Measurements from ENCODE around the gene AADACL3. TPM values are rescaled to one million over a fixed set of nuclear protein-coding genes. Genes with fewer than 3 reads are reported as not detected.
"Not testable (repeated sequence)": the region's sequence is repeated elsewhere in the genome, so short reads cannot be mapped to it uniquely, and the experiment has no call there.

Gene AADACL3
- total and polyA plus RNA-seq, 4 experiments from 2014 or later, result not detected

GRCh38 chr1:12708396-12709090, 7.4 kb upstream of the AADACL3 start:
- DNase-seq, result no peak
- H3K9me3 ChIP-seq (ENCODE audit: control insufficient read depth in 1 of 2, low read length in 2 of 2), result peaks cover 0 to 1% of the 10 kb centered on the region in 2 donors
- no peaks in the 10 kb centered on the region for H3K27me3 ChIP-seq (ENCODE audit: insufficient read depth, low read length)
- no peak overlapping the region for H3K4me3 Mint-ChIP-seq
- no peaks in the 10 kb centered on the region for H3K36me3 ChIP-seq (ENCODE audit: insufficient read depth, low read length)
- ChIA-PET CTCF (ENCODE audit: partially characterized antibody) (no interaction called here), POLR2A (ENCODE audit: partially characterized antibody) (no interaction called here)
- H3K4me1 Mint-ChIP-seq, result no peaks in the 10 kb centered on the region
- no peak overlapping the region for H3K27ac Mint-ChIP-seq
- no peak overlapping the region for H3K4me3 ChIP-seq (ENCODE audit: low read length in 2 of 2)
- H3K36me3 Mint-ChIP-seq, result peaks cover 0 to 3% of the 10 kb centered on the region in 2 donors
- no peak overlapping the region for H3K27ac ChIP-seq (ENCODE audit: low read depth, low read length)
- H3K9me3 Mint-ChIP-seq, result peaks cover 2 to 23% (median 15%) of the 10 kb centered on the region in 8 donors
- intact Hi-C loops (cut with micrococcal nuclease), result no loop called here
- H3K27me3 Mint-ChIP-seq, result peaks cover 8 to 23% of the 10 kb centered on the region in 2 donors
- no peaks in the 10 kb centered on the region for H3K4me1 ChIP-seq (ENCODE audit: insufficient read depth, low read length)

GRCh38 chr1:12709091-12709491, 6.8 kb upstream of the AADACL3 start:
- intact Hi-C loops (cut with micrococcal nuclease), result no loop called here
- peaks cover 0 to 3% of the 10 kb centered on the region in 2 donors for H3K36me3 Mint-ChIP-seq
- peaks cover 8 to 26% of the 10 kb centered on the region in 2 donors for H3K27me3 Mint-ChIP-seq
- no peaks in the 10 kb centered on the region for H3K27me3 ChIP-seq (ENCODE audit: insufficient read depth, low read length)
- no peak overlapping the region for H3K27ac Mint-ChIP-seq
- H3K4me3 ChIP-seq (ENCODE audit: low read length in 2 of 2), result no peak overlapping the region
- H3K4me1 ChIP-seq (ENCODE audit: insufficient read depth, low read length), result no peaks in the 10 kb centered on the region
- no peaks in the 10 kb centered on the region for H3K4me1 Mint-ChIP-seq
- H3K4me3 Mint-ChIP-seq, result no peak overlapping the region
- no peak overlapping the region for H3K27ac ChIP-seq (ENCODE audit: low read depth, low read length)
- ChIA-PET POLR2A (ENCODE audit: partially characterized antibody) (no interaction called here), CTCF (ENCODE audit: partially characterized antibody) (no interaction called here)
- DNase-seq, result no peak
- no peaks in the 10 kb centered on the region for H3K36me3 ChIP-seq (ENCODE audit: insufficient read depth, low read length)
- no peaks in the 10 kb centered on the region for H3K9me3 ChIP-seq (ENCODE audit: control insufficient read depth in 1 of 2, low read length in 2 of 2)
- H3K9me3 Mint-ChIP-seq, result peaks cover under 1 to 17% (median 9%) of the 10 kb centered on the region in 8 donors

GRCh38 chr1:12709696-12710095, 6.2 kb upstream of the AADACL3 start:
- H3K27ac ChIP-seq (ENCODE audit: low read depth, low read length), result no peak overlapping the region
- ChIA-PET CTCF (ENCODE audit: partially characterized antibody) (no interaction called here), POLR2A (ENCODE audit: partially characterized antibody) (no interaction called here)
- DNase-seq, result no peak
- no peaks in the 10 kb centered on the region for H3K4me1 ChIP-seq (ENCODE audit: insufficient read depth, low read length)
- H3K27me3 Mint-ChIP-seq, result peaks cover 7 to 26% of the 10 kb centered on the region in 2 donors
- no peaks in the 10 kb centered on the region for H3K4me1 Mint-ChIP-seq
- H3K9me3 Mint-ChIP-seq, result peaks cover 0 to 11% (median 5%) of the 10 kb centered on the region in 8 donors
- no peaks in the 10 kb centered on the region for H3K27me3 ChIP-seq (ENCODE audit: insufficient read depth, low read length)
- H3K36me3 ChIP-seq (ENCODE audit: insufficient read depth, low read length), result no peaks in the 10 kb centered on the region
- no peak overlapping the region for H3K27ac Mint-ChIP-seq
- no peak overlapping the region for H3K4me3 Mint-ChIP-seq
- intact Hi-C loops (cut with micrococcal nuclease), result no loop called here
- peaks cover 0 to 2% of the 10 kb centered on the region in 2 donors for H3K36me3 Mint-ChIP-seq
- no peak overlapping the region for H3K4me3 ChIP-seq (ENCODE audit: low read length in 2 of 2)
- no peaks in the 10 kb centered on the region for H3K9me3 ChIP-seq (ENCODE audit: control insufficient read depth in 1 of 2, low read length in 2 of 2)

GRCh38 chr1:12711536-12711935, 4.4 kb upstream of the AADACL3 start:
- H3K4me1 ChIP-seq (ENCODE audit: insufficient read depth, low read length), result no peaks in the 10 kb centered on the region
- ChIA-PET POLR2A (ENCODE audit: partially characterized antibody) (no interaction called here), CTCF (ENCODE audit: partially characterized antibody) (no interaction called here)
- no peaks in the 10 kb centered on the region for H3K9me3 ChIP-seq (ENCODE audit: control insufficient read depth in 1 of 2, low read length in 2 of 2)
- Mint-ChIP-seq H3K9me3 (no peaks in the 10 kb centered on the region), H3K27me3 (peaks cover 10 to 20% of the 10 kb centered on the region in 2 donors), H3K36me3 (no peaks in the 10 kb centered on the region), H3K27ac (no peak overlapping the region), H3K4me3 (no peak overlapping the region), H3K4me1 (no peaks in the 10 kb centered on the region)
- no peak overlapping the region for H3K4me3 ChIP-seq (ENCODE audit: low read length in 2 of 2)
- H3K36me3 ChIP-seq (ENCODE audit: insufficient read depth, low read length), result no peaks in the 10 kb centered on the region
- no peaks in the 10 kb centered on the region for H3K27me3 ChIP-seq (ENCODE audit: insufficient read depth, low read length)
- intact Hi-C loops (cut with micrococcal nuclease), result no loop called here
- H3K27ac ChIP-seq (ENCODE audit: low read depth, low read length), result no peak overlapping the region
- DNase-seq, result no peak

- Histone ChIP-seq H3K27me3 (ENCODE audit: insufficient read depth, low read length) (no peaks in the 10 kb centered on the region), H3K9me3 (ENCODE audit: control insufficient read depth in 1 of 2, low read length in 2 of 2) (no peaks in the 10 kb centered on the region), H3K4me1 (ENCODE audit: insufficient read depth, low read length) (no peaks in the 10 kb centered on the region), H3K36me3 (ENCODE audit: insufficient read depth, low read length) (no peaks in the 10 kb centered on the region), H3K4me3 (ENCODE audit: low read length in 2 of 2) (no peak overlapping the region), H3K27ac (ENCODE audit: low read depth, low read length) (no peak overlapping the region)
- intact Hi-C loops (cut with micrococcal nuclease), result no loop called here
- Mint-ChIP-seq H3K4me3 (no peak overlapping the region), H3K4me1 (no peaks in the 10 kb centered on the region), H3K9me3 (no peaks in the 10 kb centered on the region), H3K36me3 (no peaks in the 10 kb centered on the region), H3K27me3 (peaks cover 10 to 23% of the 10 kb centered on the region in 2 donors), H3K27ac (no peak overlapping the region)
- DNase-seq, result no peak
- CTCF ChIA-PET (ENCODE audit: partially characterized antibody), result no interaction called here
- POLR2A ChIA-PET (ENCODE audit: partially characterized antibody), result no interaction called here
Observed at GRCh38 chr1:12712076-12712475, 3.8 kb upstream of the AADACL3 start.

- H3K27ac Mint-ChIP-seq, result no peak overlapping the region
- ChIA-PET CTCF (ENCODE audit: partially characterized antibody) (no interaction called here), POLR2A (ENCODE audit: partially characterized antibody) (no interaction called here)
- H3K9me3 ChIP-seq (ENCODE audit: control insufficient read depth in 1 of 2, low read length in 2 of 2), result no peaks in the 10 kb centered on the region
- H3K27ac ChIP-seq (ENCODE audit: low read depth, low read length), result no peak overlapping the region
- H3K27me3 Mint-ChIP-seq, result peaks cover 17 to 29% of the 10 kb centered on the region in 2 donors
- H3K36me3 ChIP-seq (ENCODE audit: insufficient read depth, low read length), result no peaks in the 10 kb centered on the region
- no peaks in the 10 kb centered on the region for H3K9me3 Mint-ChIP-seq
- no peaks in the 10 kb centered on the region for H3K4me1 Mint-ChIP-seq
- H3K4me1 ChIP-seq (ENCODE audit: insufficient read depth, low read length), result no peaks in the 10 kb centered on the region
- no peak overlapping the region for H3K4me3 Mint-ChIP-seq
- no peaks in the 10 kb centered on the region for H3K27me3 ChIP-seq (ENCODE audit: insufficient read depth, low read length)
- intact Hi-C loops (cut with micrococcal nuclease), result no loop called here
- DNase-seq, result no peak
- no peaks in the 10 kb centered on the region for H3K36me3 Mint-ChIP-seq
- no peak overlapping the region for H3K4me3 ChIP-seq (ENCODE audit: low read length in 2 of 2)
Observed at GRCh38 chr1:12712929-12713328, 3.0 kb upstream of the AADACL3 start.

GRCh38 chr1:12713651-12714050, 2.3 kb upstream of the AADACL3 start:
- peaks cover 17 to 29% of the 10 kb centered on the region in 2 donors for H3K27me3 Mint-ChIP-seq
- H3K36me3 Mint-ChIP-seq; POLR2A ChIA-PET (ENCODE audit: partially characterized antibody); H3K9me3 Mint-ChIP-seq; CTCF ChIA-PET (ENCODE audit: partially characterized antibody); H3K27me3 ChIP-seq (ENCODE audit: insufficient read depth, low read length); H3K4me3 Mint-ChIP-seq; DNase-seq; H3K4me1 Mint-ChIP-seq; H3K27ac Mint-ChIP-seq; H3K27ac ChIP-seq (ENCODE audit: low read depth, low read length); H3K9me3 ChIP-seq (ENCODE audit: control insufficient read depth in 1 of 2, low read length in 2 of 2); H3K36me3 ChIP-seq (ENCODE audit: insufficient read depth, low read length); H3K4me1 ChIP-seq (ENCODE audit: insufficient read depth, low read length); H3K4me3 ChIP-seq (ENCODE audit: low read length in 2 of 2); intact Hi-C loops (cut with micrococcal nuclease): not testable (repeated sequence)

Measured in CD4-positive, alpha-beta memory T cell (primary cell).